GM21526 (cell line): ENCODE data around the gene NKAP.
"Not testable (repeated sequence)": the region's sequence is repeated elsewhere in the genome, so short reads cannot be mapped to it uniquely, and the experiment has no call there.

Experiments
- ATAC-seq: cut with Tn5 transposase; IDR thresholded peaks from one replicate; pipeline ENCODE4 v1.9.1; 2021; ENCODE audit warnings: moderate library complexity; ENCODE audit not compliant: unreplicated experiment, low FRiP score

Gene NKAP

DNA sequence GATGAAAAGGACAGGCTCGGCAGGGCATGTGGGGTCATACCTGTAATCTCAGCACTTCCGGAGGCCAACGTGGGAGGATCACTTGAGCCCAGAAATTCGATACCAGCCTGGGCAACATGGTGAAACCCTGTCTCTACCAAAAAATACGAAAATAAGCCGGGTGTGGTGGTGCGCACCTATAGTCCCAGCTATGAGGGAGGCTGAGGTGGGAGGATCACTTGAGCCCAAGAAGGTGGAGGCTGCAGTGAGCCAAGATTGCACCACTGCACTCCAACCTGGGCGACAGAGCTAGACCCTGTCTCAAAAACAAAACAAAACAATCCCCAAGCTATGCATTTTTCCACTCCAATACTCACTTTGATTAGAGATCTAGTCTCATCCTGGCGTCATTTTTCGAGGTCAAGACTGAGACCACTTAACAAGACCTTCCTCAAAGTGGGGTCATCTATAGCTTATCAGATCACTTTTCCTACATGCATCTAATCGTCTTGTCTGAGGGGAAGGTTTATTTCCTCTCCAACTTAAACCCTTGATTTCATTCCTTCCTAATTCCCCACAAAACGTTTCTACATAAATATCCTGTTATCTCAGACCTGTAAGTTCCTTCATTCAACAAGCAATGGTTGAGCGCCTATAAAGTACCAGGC lies 1.3 kb downstream of the NKAP start:
- no peak for ATAC-seq

DNA sequence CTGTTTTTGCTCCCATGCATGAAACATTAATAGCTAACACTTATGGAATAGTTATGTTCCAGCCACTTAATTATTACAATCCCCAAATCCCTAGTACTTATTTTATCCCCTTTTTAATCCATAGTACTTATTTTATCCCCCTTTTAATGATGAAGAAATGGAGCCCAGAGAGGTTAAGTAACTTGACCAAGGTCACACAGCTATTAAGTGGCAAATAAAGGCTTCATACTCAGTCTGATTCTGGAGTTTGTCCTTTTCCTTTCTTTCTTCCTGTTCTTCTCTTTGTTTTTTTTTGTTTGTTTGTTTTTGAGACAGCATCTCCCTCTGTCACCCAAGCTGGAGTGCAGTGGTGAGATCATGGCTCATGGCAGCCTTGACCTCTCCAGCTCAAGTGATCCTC lies 2.2 kb downstream of the NKAP start:
- ATAC-seq, result no peak

- no peak for ATAC-seq
These were observed 8.2 kb downstream of the NKAP start for GRCh38 chrX:119935215-119935874.

DNA sequence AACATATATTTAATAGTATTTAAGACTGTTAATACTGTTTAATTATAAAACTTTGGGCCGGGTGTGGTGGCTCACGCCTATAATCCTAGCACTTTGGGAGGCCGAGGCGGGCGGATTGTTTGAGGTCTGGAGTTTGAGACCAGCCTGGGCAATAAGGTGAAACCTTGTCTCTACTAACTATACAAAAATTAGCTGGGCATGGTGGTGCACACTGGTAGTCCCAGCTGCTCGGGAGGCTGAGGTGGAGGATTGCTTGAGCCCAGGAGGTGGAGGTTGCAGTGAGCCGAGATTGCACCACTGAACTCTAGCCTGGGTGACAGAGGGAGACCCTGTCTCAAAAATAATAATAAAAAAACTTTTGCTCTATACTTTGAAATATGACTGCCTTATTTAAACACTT lies 21.2 kb downstream of the NKAP start:
- ATAC-seq, result not testable (repeated sequence)

GRCh38 chrX:119919835-119920585 lies 23.5 kb downstream of the NKAP start:
- ATAC-seq, result no peak

DNA sequence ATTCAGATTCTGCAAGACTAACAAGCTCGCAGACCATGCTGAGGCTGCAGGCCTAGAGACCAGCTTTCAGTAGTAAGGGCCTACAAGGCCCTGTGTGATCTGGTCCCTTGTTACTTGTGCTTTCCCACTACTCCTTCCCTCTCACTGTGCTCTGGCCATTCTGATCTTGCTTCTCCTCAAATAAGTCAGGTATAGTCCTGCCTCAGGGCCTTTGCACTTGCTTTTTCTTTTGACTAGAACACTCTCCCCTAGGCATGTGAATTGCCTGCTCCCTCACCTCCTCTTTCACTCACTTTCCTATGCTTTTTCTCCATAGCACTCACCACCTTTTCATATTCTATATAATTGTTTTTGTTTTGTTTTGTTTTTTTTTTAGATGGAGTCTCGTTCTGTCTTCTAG lies 25.7 kb downstream of the NKAP start:
- ATAC-seq, result no peak

DNA sequence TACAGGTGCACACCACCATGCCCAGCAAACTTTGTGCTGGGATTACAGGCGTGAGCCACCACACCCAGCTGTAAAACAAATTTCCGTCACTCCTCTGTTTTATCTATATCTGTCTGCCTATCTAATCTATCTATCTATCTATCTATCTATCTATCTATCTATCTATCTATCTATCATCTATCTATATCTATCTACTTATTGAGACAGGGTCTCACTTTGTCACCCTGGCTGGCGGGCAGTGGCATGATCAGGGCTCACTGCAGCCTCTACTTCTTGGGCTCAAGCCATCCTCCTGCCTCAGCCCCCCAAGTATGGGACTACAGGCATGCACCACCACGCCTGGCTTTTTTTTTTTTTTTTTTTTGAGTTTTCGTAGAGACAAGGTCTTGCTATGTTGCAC lies 27.2 kb downstream of the NKAP start:
- ATAC-seq, result no peak

DNA sequence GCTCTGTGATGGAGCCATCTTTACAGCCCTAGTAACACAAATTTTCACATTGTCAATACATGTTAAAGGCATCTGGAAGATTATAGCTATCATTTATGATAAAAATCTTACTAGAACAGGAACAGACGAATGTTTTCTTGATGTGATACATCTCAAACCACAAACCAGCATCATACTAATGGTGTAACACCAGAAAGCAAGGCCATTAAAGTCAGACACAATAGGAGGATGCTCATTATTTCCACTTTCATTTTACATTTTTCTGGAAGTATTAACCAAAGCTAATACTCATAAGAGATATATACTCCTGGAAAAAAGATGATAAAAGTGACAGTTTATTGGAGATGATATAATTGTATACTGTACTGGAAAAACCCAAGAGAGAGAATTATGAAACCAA lies 42.6 kb downstream of the NKAP start:
- ATAC-seq, result no peak

DNA sequence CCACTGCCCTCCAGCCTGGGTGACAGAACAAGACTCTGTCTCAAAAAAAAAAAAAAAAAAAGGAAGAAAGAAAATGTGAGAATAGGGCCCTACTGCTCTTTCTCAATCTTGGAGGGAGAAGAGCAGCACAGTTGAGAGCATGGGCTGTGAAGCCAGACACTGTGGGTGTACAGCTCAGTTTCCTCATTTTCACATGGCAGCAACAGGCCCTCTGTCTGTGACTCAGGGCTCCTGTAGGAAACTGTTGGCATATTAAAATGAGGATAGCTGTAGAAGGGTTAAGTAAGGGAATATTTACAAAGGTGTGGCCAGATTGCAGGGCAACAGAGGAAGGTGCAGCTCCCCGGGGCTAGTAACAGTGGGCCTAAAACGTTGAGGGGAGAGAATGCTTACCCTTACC lies 44.4 kb downstream of the NKAP start:
- no peak for ATAC-seq

- ATAC-seq, result no peak
These were observed 47.7 kb downstream of the NKAP start, which contains the start of gene AKAP14 for GRCh38 chrX:119895843-119896326. AKAP14 (plus strand) TSS chrX:119895893; CDS start chrX:119903224, 7,331 bp downstream.

- not testable (repeated sequence) for ATAC-seq
These were observed 51.4 kb downstream of the NKAP start for GRCh38 chrX:119891961-119892692.

DNA sequence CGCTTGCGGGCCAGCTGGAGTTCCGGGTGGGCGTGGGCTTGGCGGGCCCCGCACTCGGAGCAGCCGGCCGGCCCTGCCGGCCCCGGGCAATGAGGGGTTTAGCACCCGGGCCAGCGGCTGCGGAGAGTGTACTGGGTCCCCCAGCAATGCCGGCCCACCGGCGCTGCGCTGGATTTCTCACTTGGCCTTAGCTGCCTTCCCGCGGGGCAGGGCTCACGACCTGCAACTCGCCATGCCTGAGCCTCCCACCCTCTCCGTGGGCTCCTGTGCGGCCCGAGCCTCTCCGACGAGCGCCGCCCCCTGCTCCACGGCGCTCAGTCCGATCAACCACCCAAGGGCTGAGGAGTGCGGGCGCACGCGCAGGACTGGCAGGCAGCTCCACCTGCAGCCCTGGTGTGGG lies 52.9 kb downstream of the NKAP start:
- not testable (repeated sequence) for ATAC-seq

- ATAC-seq, result peak; percentile 86
These were observed 55.7 kb downstream of the NKAP start for GRCh38 chrX:119887721-119888425.

DNA sequence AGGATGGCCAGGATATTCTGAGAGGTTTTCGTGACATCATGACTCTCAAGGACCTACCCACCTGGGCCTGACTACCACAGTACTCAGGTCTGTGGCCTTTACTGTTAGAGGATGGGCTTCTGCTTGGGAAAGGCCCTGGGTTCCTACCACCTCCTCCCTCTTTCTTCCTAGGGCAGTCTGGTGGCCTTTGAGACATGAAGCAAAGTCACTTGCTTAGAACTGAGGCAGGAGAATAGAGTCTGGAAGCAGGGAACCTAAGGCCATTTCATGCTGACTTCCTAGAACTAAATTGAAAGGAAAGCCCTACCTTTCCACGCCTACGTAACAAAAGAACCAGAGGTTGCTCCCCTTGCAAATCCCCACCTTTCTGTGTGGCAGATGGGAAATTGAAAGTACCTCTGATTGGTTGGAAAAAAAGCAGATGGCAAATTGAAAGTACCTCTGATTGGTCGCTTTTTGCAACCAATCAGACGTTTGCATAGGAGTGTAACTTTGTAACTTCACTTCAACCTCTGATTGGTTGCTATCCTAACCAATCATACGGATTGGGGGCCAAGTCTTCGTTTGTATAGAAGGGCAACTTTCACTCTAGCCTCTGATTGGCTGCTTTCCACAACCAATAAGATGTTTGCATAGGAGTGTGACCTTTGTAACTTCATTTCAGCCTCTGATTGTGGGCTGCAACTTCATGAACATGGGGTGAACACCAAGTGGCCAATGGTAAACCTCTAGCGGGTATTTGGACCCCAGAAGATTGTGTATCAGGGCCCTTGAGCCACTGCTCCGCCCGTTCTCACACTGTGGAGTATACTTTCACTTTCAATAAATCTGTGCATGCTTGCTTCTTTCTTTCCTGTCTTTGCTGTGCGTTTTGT lies 57.8 kb downstream of the NKAP start:
- ATAC-seq, result no peak

GRCh38 chrX:119880552-119881437 lies 62.8 kb downstream of the NKAP start:
- ATAC-seq, result peak; percentile 82

- no peak for ATAC-seq
These were observed 63.5 kb downstream of the NKAP start for GRCh38 chrX:119880076-119880475.

GRCh38 chrX:119878740-119879139 lies 64.8 kb downstream of the NKAP start:
- no peak for ATAC-seq
